H1 (cell line): ENCODE results near the gene CAMTA1.

Experiments used
- CEBPB ChIP-seq: IDR thresholded peaks from 2 replicates; pipeline ENCODE4 v1.6.1; 2012; ENCODE audit warnings: low read depth, low read length
- EP300 ChIP-seq, 2 experiments: IDR thresholded peaks; 1 replicate in 1 of 2; 2 replicates in 1 of 2; pipeline ENCODE4 v1.6.1; 2011 to 2012; ENCODE audit warnings: low read depth in 2 of 2, low read length in 2 of 2, mild to moderate bottlenecking in 2 of 2, borderline replicate concordance in 1 of 2, inconsistent platforms in 1 of 2, moderate library complexity in 1 of 2
- EZH2 ChIP-seq: fragments of 200-600 bp; sonication (generic); IDR thresholded peaks from 2 replicates; pipeline ENCODE4 v1.7.1; 2012; ENCODE audit warnings: low read depth, mild to moderate bottlenecking, moderate library complexity, low read length, inconsistent platforms; ENCODE audit not compliant: severe bottlenecking
- JUN ChIP-seq: IDR thresholded peaks from 2 replicates; pipeline ENCODE4 v1.6.1; 2011; ENCODE audit warnings: low read depth, mild to moderate bottlenecking, improper control_type of control experiment, low read length
- JUND ChIP-seq: IDR thresholded peaks from 2 replicates; pipeline ENCODE4 v1.6.1; 2011; ENCODE audit warnings: mild to moderate bottlenecking, improper control_type of control experiment, low read length
- KDM1A ChIP-seq: fragments of 200-600, 300-600 bp; sonication (generic); IDR thresholded peaks from 2 replicates; pipeline ENCODE4 v1.7.1; 2016; ENCODE audit warnings: mild to moderate bottlenecking, low read length, borderline replicate concordance
- POLR2A ChIP-seq, 2 experiments: IDR thresholded peaks; 1 replicate in 1 of 2; 2 replicates in 1 of 2; pipeline ENCODE4 v1.6.1; 2011; ENCODE audit warnings: low read depth in 2 of 2, low read length in 2 of 2, mild to moderate bottlenecking in 2 of 2; ENCODE audit errors: control extremely low read depth in 1 of 2
- POLR2AphosphoS5 ChIP-seq: IDR thresholded peaks from 2 replicates; pipeline ENCODE4 v1.6.1; 2011; ENCODE audit warnings: low read depth, low read length
- RBBP5 ChIP-seq: IDR thresholded peaks from 2 replicates; pipeline ENCODE4 v1.7.1; 2012; ENCODE audit warnings: low read depth, mild to moderate bottlenecking, inconsistent platforms, low read length, moderate library complexity, borderline replicate concordance
- RFX5 ChIP-seq: IDR thresholded peaks from 2 replicates; pipeline ENCODE4 v1.6.1; 2011; ENCODE audit warnings: low read depth, low read length, improper control_type of control experiment, borderline replicate concordance
- YY1 ChIP-seq: IDR thresholded peaks from 2 replicates; pipeline ENCODE4 v1.6.1; 2011; ENCODE audit warnings: low read depth, mild to moderate bottlenecking, low read length
- ZNF274 ChIP-seq: IDR thresholded peaks from 2 replicates; pipeline ENCODE4 v1.7.0; 2012; ENCODE audit warnings: low read length, borderline replicate concordance; ENCODE audit errors: extremely low read depth
- TF ChIP-seq, protein P1 (sequence below), 3 experiments: IDR thresholded peaks; 1 replicate in 2 of 3; 2 replicates in 1 of 3; pipeline versions ENCODE4 v1.5.1 to v1.6.1; 2011; ENCODE audit warnings: low read length in 3 of 3, mild to moderate bottlenecking in 3 of 3, inconsistent platforms in 2 of 3, low read depth in 1 of 3, moderate library complexity in 1 of 3; ENCODE audit not compliant: insufficient read depth in 1 of 3; ENCODE audit errors: control extremely low read depth in 1 of 3
- TF ChIP-seq, protein P2 (sequence below): IDR thresholded peaks from 2 replicates; pipeline ENCODE4 v1.6.1; 2012; ENCODE audit warnings: low read length, inconsistent platforms

DNA sequence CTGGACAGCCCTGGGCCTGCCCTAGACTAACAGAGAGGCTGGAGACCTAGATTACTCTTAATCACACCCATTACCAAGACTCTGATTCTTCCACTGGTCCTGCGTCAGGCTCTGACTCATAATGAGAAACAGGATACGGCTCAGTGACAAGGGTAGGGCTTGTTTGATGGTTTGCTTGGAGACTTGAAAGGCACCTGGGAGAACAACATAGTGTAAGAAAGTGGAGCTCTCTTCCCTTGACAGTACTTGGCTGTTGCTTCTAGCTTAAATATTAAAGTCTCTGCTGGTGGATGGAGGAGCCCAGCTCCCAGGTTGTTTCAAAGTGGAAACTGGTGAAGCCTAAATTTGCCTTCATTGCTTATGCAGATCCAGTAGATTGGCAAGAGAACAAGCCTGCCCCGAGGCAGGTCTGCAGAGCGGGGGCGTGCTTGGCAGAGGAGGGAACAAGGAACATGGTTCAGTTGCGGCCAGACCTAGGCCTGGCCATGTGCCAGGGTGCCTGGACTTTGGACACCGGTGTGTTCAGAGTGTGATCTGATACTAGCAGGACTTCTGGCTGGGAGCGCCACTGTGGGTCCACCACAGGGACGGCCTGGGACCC is 480.6 kb downstream of the CAMTA1 start:
- TF ChIP-seq, protein P1, sequence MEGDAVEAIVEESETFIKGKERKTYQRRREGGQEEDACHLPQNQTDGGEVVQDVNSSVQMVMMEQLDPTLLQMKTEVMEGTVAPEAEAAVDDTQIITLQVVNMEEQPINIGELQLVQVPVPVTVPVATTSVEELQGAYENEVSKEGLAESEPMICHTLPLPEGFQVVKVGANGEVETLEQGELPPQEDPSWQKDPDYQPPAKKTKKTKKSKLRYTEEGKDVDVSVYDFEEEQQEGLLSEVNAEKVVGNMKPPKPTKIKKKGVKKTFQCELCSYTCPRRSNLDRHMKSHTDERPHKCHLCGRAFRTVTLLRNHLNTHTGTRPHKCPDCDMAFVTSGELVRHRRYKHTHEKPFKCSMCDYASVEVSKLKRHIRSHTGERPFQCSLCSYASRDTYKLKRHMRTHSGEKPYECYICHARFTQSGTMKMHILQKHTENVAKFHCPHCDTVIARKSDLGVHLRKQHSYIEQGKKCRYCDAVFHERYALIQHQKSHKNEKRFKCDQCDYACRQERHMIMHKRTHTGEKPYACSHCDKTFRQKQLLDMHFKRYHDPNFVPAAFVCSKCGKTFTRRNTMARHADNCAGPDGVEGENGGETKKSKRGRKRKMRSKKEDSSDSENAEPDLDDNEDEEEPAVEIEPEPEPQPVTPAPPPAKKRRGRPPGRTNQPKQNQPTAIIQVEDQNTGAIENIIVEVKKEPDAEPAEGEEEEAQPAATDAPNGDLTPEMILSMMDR (IDR thresholded peaks at IDR 0.05; ENCODE audit: control extremely low read depth in 1 of 3, insufficient read depth in 1 of 3, low read depth in 1 of 3, low read length in 3 of 3): no peak
- TF ChIP-seq EZH2 (no peak), RFX5 (no peak), RBBP5 (no peak), POLR2A (IDR thresholded peaks at IDR 0.05; ENCODE audit: control extremely low read depth in 1 of 2, low read depth in 2 of 2, low read length in 2 of 2) (no peak), YY1 (no peak), CEBPB (no peak), POLR2AphosphoS5 (no peak), ZNF274 (no peak), JUN (no peak), JUND (no peak), EP300 (IDR thresholded peaks at IDR 0.05; ENCODE audit: borderline replicate concordance in 1 of 2, low read depth in 2 of 2, low read length in 2 of 2) (no peak), KDM1A (no peak)
- TF ChIP-seq, protein P2, sequence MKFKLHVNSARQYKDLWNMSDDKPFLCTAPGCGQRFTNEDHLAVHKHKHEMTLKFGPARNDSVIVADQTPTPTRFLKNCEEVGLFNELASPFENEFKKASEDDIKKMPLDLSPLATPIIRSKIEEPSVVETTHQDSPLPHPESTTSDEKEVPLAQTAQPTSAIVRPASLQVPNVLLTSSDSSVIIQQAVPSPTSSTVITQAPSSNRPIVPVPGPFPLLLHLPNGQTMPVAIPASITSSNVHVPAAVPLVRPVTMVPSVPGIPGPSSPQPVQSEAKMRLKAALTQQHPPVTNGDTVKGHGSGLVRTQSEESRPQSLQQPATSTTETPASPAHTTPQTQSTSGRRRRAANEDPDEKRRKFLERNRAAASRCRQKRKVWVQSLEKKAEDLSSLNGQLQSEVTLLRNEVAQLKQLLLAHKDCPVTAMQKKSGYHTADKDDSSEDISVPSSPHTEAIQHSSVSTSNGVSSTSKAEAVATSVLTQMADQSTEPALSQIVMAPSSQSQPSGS: no peak
